Measurements from ENCODE around the gene HEATR5A. TPM values are rescaled to one million over a fixed set of nuclear protein-coding genes. Genes with fewer than 3 reads are reported as not detected.

HEATR5A gene
- total and polyA plus RNA-seq, 9 of the 15 experiments (the other 6 are each of a cell fraction or from before 2014, with no cell fraction given): 8.0 to 50.9 (median 23.0) TPM

- no peaks in the 10 kb centered on the region for H4K20me1 ChIP-seq (replicated peaks; ENCODE audit: control insufficient read depth, insufficient read depth, low read length)
- H3K9ac ChIP-seq (ENCODE audit: insufficient read depth in 1 of 2, low read depth in 2 of 2, low read length in 2 of 2): no peak overlapping the region
- FAIRE-seq: no peak
- no peaks in the 10 kb centered on the region for H3K9me3 ChIP-seq (replicated peaks; ENCODE audit: control insufficient read depth, insufficient read depth, low read depth, low read length)
- H3K4me3 ChIP-seq: no peak overlapping the region
- no peaks in the 10 kb centered on the region for H3K27me3 ChIP-seq (ENCODE audit: control insufficient read depth in 2 of 2, insufficient read depth in 2 of 2, low read length in 2 of 2)
- H2AFZ ChIP-seq (ENCODE audit: low read depth, low read length): no peak overlapping the region
- no peak for ATAC-seq
- 100% methylated on average over 2 of the region's 3 CpGs for WGBS (ENCODE audit: insufficient coverage, low coverage, missing lambda C conversion rate)
- intact Hi-C loops (cut with micrococcal nuclease): no loop called here
- no peaks in the 10 kb centered on the region for H3K36me3 ChIP-seq (ENCODE audit: control insufficient read depth, insufficient read depth, low read length)
- no peaks in the 10 kb centered on the region; a peak in 2 of 5 replicates for H3K4me1 ChIP-seq (replicated peaks in 1 of 2; ENCODE audit: control insufficient read depth in 2 of 2, insufficient read depth in 2 of 2, low read length in 2 of 2)
- no peaks in the 10 kb centered on the region for H3K9me1 ChIP-seq (ENCODE audit: control insufficient read depth, insufficient read depth, low read length)
- BruUV-seq (replicated peaks): no TSS peak
- no peak overlapping the region for H3K27ac ChIP-seq (ENCODE audit: extremely low read depth, low read depth, low read length)
- no peak for TF ChIP-seq ZNF274 (IDR thresholded peaks at IDR 0.05; ENCODE audit: borderline replicate concordance, low read depth, low read length)
- TF ChIP-seq EWSR1 (IDR thresholded peaks at IDR 0.05; ENCODE audit: borderline replicate concordance, low read depth, partially characterized antibody): no peak
- no peak for TF ChIP-seq ZNF282 (CRISPR knock-in tag; IDR thresholded peaks at IDR 0.05)
- no peak for TF ChIP-seq ZNF23 (CRISPR knock-in tag; IDR thresholded peaks at IDR 0.05)
- TF ChIP-seq FOXJ2 (tag; IDR thresholded peaks at IDR 0.05): no peak
- TF ChIP-seq ZBTB49 (CRISPR knock-in tag; IDR thresholded peaks at IDR 0.05; ENCODE audit: borderline replicate concordance): no peak
- no peak for TF ChIP-seq YBX1 (IDR thresholded peaks at IDR 0.05)
- no peak for TF ChIP-seq ZFP1 (CRISPR knock-in tag; IDR thresholded peaks at IDR 0.05)
- no peak for TF ChIP-seq CLOCK (CRISPR knock-in tag; IDR thresholded peaks at IDR 0.05; ENCODE audit: borderline replicate concordance)
- TF ChIP-seq GTF2E2 (tag; IDR thresholded peaks at IDR 0.05): no peak
- TF ChIP-seq THRA (IDR thresholded peaks at IDR 0.05): no peak
- no peak for TF ChIP-seq TARDBP (IDR thresholded peaks at IDR 0.05)
- TF ChIP-seq RBM17 (IDR thresholded peaks at IDR 0.05; ENCODE audit: borderline replicate concordance, low read depth, low read length): no peak
- no peak for TF ChIP-seq CTCF (IDR thresholded peaks at IDR 0.05 in 2 of 3, conservative IDR thresholded peaks at IDR 0.05 in 1 of 3; ENCODE audit: insufficient read depth in 2 of 3, low read depth in 1 of 3, low read length in 3 of 3)
- TF ChIP-seq HLTF (IDR thresholded peaks at IDR 0.05): no peak
- no peak for DNase-seq (ENCODE audit: extremely low read depth in 1 of 4, low spot score in 3 of 4)
- ChIA-PET POLR2A (interaction anchor here (0.6 to 1.3 kb wide), 2 partner anchors 28 to 58 kb away, joined by 3 to 5 read pairs; no protein-coding TSS in a partner anchor), CTCF (ENCODE audit: low intra/inter-chr PET ratio) (no interaction called here)
- no peak overlapping the region for H3K4me2 ChIP-seq (ENCODE audit: insufficient read depth, low read length)
- H3K79me2 ChIP-seq (ENCODE audit: control insufficient read depth, insufficient read depth, low read length): no peaks in the 10 kb centered on the region
- in situ Hi-C loops (cut with MboI): loop anchor here (5.0 kb wide), 1 partner anchor 46 kb away; no protein-coding TSS in a partner anchor
These were observed 161.8 kb downstream of the HEATR5A start for GRCh38 chr14:31258427-31259039.
